Esophagus (tissue), 2 donors: Measurements from ENCODE around the gene DNAJC5. TPM values are rescaled to one million over a fixed set of nuclear protein-coding genes. Genes with fewer than 3 reads are reported as not detected.

Source experiments
- H3K27ac ChIP-seq, 2 donors: one replicate each; pipeline ENCODE4 v1.5.1; 2013; ENCODE audit warnings: low read depth in 2 of 2, mild to moderate bottlenecking in 2 of 2, inconsistent platforms in 1 of 2, low read length in 1 of 2, moderate library complexity in 1 of 2
- H3K27me3 ChIP-seq, 2 donors: one replicate each; pipeline ENCODE4 v1.6.1; 2013; ENCODE audit warnings: low read length in 2 of 2, control low read depth in 1 of 2, mild to moderate bottlenecking in 1 of 2; ENCODE audit not compliant: insufficient read depth in 2 of 2, control insufficient read depth in 1 of 2
- H3K36me3 ChIP-seq, 2 donors: one replicate each; pipeline ENCODE4 v1.6.1; 2013; ENCODE audit warnings: low read length in 1 of 2; ENCODE audit not compliant: control insufficient read depth in 2 of 2, insufficient read depth in 2 of 2
- H3K4me1 ChIP-seq, 2 donors: one replicate each; pipeline ENCODE4 v1.6.1; 2013; ENCODE audit warnings: low read length in 1 of 2; ENCODE audit not compliant: control insufficient read depth in 2 of 2, insufficient read depth in 2 of 2
- H3K4me3 ChIP-seq, 2 donors: one replicate each; pipeline ENCODE4 v1.5.1; 2013; ENCODE audit warnings: low read length in 2 of 2, mild to moderate bottlenecking in 2 of 2, low read depth in 1 of 2, moderate library complexity in 1 of 2
- H3K9me3 ChIP-seq, 2 donors: one replicate each; pipeline ENCODE4 v1.6.1; 2013; ENCODE audit warnings: mild to moderate bottlenecking in 2 of 2, low read depth in 1 of 2, low read length in 1 of 2, moderate library complexity in 1 of 2; ENCODE audit not compliant: control insufficient read depth in 2 of 2, insufficient read depth in 1 of 2
- WGBS, 2 donors: extraction: QIAGEN DNeasy Blood & Tissue Kit; methylation state at CpG; one replicate each; pipeline ENCODE4 v1.1.7; 2013; 5-methylcytosine and 5-hydroxymethylcytosine counted together
- polyA plus RNA-seq, 2 donors: library from polyadenylated mRNA; stranded (reverse); fragments of 200-250 nt; gene quantifications; one replicate each; pipeline ENCODE4 v1.2.3, GENCODE V29; 2013
- donor health status: healthy with polysubstance abuse.
- donor health status: Bipolar disorder and iron deficiency.

The DNAJC5 gene
- polyA plus RNA-seq, 2 donors = 42.9 to 59.4 TPM

DNA sequence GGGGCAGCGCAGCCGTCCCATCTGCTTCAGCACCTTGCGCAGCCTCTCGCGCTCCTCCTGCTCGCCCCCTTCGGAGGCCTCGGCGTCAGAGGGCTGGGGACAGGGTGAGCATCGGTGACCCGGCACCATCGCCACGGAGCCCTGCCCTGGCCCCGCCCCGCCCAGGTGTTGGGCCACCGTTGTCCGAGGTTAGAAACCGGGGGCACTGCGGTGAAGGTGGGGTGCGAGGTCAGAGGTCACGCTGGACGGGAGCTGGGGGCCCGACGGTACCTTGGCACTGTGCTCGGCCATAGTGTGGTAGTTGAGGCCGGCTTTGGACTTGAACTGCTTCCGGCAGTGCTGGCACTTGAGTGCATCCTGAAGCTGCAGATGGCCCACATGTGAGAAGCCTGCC, 68.4 kb downstream of the DNAJC5 start:
- Histone ChIP-seq H3K4me1 (peaks cover under 1 to 2% of the 10 kb centered on the region in 2 donors), H3K4me3 (no peak overlapping the region), H3K9me3 (peaks cover 0 to 3% of the 10 kb centered on the region in 2 donors), H3K36me3 (peaks cover 6 to 63% of the 10 kb centered on the region in 2 donors), H3K27me3 (no peaks in the 10 kb centered on the region), H3K27ac (no peak overlapping the region)
- whole genome bisulfite sequencing, 2 donors = 91 to 92% methylated on average over 27 of the region's 27 CpGs

DNA sequence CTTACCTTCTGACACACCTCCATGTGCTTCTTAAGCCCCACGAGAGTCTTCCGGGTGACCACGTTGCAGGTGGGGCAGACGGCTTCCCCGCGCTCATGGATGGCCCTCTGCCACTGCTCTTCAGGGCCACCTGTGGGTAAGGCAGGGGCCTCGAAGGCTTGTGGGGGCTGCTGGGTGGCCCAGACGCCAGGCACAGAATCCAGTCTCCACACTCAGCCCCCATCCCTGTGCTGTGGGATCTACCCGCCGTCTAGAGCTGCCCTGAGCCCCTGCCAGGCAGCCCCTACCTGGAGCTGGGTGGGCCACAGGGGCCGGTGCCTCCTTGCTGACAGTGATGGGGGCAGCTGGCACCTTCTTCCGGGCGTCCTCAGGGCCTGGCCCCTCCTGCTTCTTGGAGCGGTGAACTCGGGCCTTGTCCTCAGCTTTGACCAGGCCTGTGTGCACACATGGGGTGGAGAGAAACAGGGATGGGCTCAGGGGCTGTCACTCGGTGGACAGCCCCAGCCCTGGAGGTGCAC, 68.9 kb downstream of the DNAJC5 start:
- Histone ChIP-seq H3K9me3 (peaks cover 0 to 3% of the 10 kb centered on the region in 2 donors), H3K27me3 (no peaks in the 10 kb centered on the region), H3K4me1 (peaks cover 2 to 6% of the 10 kb centered on the region in 2 donors), H3K4me3 (no peak overlapping the region), H3K36me3 (peaks cover 6 to 62% of the 10 kb centered on the region in 2 donors), H3K27ac (no peak overlapping the region)
- 89 to 93% methylated on average over 16 of the region's 16 CpGs for WGBS, 2 donors

DNA sequence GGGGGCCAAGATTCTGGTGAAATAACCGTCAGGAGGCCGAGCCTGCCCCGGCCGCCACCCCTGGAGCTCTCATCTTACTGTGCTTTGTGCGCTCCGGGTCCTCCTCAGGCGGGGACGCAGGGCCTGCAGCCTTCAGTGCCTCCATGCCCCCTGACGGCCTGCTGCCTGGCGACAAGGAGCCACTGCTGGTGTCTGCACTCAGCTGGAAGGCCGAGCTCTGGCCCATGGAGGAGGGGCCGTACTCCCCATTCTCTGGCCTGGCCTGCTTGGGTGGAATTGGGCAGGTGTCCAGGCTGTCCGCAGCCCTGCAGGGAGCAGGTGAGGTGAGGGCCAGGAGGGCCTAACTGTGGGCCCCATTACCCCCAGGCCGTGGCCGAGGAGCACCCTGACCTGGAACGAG, 69.5 kb downstream of the DNAJC5 start:
- H3K4me1 ChIP-seq = peaks cover 2 to 9% of the 10 kb centered on the region in 2 donors
- no peaks in the 10 kb centered on the region for H3K27me3 ChIP-seq
- H3K4me3 ChIP-seq = no peak overlapping the region
- peaks cover 6 to 56% of the 10 kb centered on the region in 2 donors for H3K36me3 ChIP-seq
- 95 to 96% methylated on average over 16 of the region's 16 CpGs for WGBS, 2 donors
- no peak overlapping the region for H3K27ac ChIP-seq
- peaks cover 0 to 3% of the 10 kb centered on the region in 2 donors for H3K9me3 ChIP-seq

DNA sequence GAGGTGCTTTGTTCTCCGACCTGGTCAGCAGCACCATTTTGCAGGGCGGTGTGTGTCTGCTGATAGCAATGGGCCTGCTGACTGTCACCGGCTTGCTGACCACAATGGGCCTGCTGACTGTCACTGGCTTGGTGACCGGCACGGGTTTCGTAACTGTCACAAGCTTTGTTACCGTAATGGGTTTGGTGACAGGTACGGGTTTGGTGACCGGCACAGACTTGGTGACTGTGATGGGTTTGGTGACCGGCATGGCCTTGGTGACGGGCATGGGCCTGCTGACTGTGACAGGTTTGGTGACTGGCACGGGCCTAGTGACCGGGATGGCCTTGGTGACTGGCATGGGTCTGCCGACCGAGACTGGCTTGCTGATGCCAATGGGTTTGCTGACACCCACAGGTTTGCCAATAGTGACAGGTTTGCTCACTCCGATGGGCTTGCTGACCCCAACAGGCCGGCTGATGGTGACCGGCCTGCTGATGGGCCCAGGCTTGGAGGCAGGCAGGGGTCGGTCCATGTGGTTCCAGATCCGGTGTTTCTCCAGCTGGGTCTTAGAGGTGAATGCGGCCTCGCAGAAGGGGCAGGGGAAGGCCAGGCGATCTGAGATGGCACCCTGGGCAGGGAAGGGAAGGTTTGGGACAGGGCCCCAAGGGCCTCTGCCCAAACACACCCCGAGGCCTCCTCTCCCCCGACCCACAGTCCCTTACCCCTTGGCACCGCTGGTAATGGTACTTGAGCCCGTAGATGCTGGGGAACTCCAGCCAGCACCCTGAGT, 71.4 kb downstream of the DNAJC5 start:
- WGBS, 2 donors = 95 to 97% methylated on average over 27 of the region's 27 CpGs
- Histone ChIP-seq H3K36me3 (peaks cover 6 to 49% of the 10 kb centered on the region in 2 donors), H3K27me3 (no peaks in the 10 kb centered on the region), H3K9me3 (peaks cover 0 to 3% of the 10 kb centered on the region in 2 donors), H3K4me1 (peaks cover 2 to 15% of the 10 kb centered on the region in 2 donors), H3K27ac (no peak overlapping the region), H3K4me3 (no peak overlapping the region)

DNA sequence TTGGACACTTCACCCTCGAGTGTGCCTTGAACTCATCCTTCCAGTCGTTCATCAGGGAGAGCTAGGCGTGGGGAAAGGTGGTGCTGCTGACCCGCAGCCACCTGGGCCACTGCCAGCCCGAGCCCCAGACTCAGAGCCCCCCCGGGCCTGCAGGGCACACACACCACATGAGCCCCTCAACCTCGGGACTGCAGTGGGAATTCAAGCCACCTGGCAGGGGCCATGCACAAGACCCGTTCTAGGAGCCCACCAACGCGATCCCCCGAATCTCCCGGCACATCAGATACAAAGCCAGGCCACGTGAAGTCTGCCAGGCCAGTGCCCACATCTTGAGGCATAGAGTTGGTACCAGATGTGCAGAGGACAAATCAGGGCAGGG, 72.0 kb downstream of the DNAJC5 start:
- peaks cover 6 to 44% of the 10 kb centered on the region in 2 donors for H3K36me3 ChIP-seq
- peaks cover 0 to 3% of the 10 kb centered on the region in 2 donors for H3K9me3 ChIP-seq
- no peak overlapping the region for H3K4me3 ChIP-seq
- no peak overlapping the region for H3K27ac ChIP-seq
- H3K27me3 ChIP-seq = no peaks in the 10 kb centered on the region
- 91 to 92% methylated on average over 13 of the region's 13 CpGs for WGBS, 2 donors
- H3K4me1 ChIP-seq = peaks cover 2 to 15% of the 10 kb centered on the region in 2 donors

DNA sequence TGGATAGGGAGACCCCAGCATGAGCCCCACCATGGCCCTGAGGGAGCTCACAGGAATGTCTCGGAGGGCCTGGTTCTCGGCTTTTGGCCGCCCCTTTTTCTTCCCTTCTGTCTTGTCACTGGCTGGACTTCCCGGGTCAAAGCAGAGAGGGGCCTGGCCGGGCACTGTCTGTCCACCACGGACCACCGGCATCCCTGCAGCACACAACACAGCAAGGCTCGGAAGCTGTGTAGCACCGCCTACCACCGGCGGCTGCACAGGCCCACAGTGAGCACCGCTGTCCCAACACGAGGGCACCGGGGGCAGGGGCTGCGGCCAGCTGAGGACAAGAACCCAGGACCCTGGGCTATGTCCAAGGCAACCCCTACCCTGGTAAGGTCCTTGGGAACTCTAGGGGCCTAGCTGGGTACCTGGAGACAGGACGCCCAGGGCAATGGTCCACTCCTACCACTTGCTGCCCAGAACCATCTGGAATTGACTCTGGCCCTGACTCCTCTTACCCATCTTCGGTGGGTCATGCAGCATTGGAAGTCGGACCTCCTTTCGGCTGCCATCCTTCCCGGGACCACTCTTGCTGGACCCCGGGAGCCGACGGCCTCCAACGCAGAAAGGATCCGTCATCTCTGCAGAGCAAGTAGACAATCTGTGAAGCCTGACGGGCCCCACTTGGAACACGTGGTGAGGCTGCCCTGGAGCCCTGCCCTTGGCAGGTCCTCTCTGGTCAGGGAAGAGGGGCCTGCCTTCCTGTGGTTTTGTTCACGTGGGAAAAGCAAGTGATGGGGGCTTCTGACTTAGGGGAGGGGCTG, 72.6 kb downstream of the DNAJC5 start:
- Histone ChIP-seq H3K4me1 (peaks cover 2 to 15% of the 10 kb centered on the region in 2 donors), H3K4me3 (no peak overlapping the region), H3K36me3 (peaks cover 6 to 38% of the 10 kb centered on the region in 2 donors), H3K27me3 (no peaks in the 10 kb centered on the region), H3K27ac (no peak overlapping the region), H3K9me3 (peaks cover 0 to 3% of the 10 kb centered on the region in 2 donors)
- 90 to 91% methylated on average over 28 of the region's 28 CpGs for WGBS, 2 donors

DNA sequence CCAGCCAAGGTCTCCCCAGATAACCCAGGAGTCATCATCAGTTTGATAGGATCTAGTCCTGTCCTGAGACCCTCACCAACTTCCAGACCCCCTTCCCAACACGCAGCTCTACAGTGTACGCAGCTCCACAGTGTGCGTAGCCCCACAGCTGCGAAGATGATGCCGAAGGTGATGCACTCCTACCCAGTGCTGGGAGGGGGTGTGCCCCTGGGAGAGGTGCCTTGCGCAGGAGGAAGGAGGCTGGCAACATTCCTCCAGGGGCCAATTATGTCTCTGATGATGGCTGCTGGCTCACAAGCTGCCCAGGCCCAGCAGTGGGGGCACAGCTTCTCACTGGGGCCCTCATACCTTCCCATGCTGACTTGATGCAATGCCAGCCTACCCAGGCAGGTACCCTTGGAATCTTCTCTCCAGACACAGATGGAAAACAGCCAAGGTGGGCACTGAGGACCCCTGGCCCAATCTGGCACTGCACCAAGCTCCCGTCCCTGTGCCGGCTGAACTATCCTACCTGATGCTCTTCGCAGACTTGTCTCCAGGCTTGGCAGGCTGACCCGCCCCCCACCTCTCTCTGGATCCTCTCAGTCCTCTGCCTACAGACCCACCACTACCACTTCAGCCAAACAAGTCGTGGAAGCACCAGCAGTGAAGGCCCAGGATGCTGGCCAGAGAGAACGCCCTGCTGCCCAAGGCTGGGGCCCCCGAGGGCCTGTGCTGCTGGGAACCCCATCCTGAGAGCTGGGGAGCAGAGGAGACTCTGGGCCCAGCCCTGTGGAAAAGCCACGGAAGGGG, 73.4 kb downstream of the DNAJC5 start:
- Histone ChIP-seq H3K4me1 (peaks cover 2 to 15% of the 10 kb centered on the region in 2 donors), H3K27me3 (no peaks in the 10 kb centered on the region), H3K27ac (peak overlapping the region in 1 of 2 donors; percentile 34), H3K9me3 (peaks cover 0 to 3% of the 10 kb centered on the region in 2 donors), H3K4me3 (peak overlapping the region; percentile 68 to 88), H3K36me3 (peaks cover 6 to 30% of the 10 kb centered on the region in 2 donors)
- 73 to 74% methylated on average over 14 of the region's 14 CpGs for WGBS, 2 donors

DNA sequence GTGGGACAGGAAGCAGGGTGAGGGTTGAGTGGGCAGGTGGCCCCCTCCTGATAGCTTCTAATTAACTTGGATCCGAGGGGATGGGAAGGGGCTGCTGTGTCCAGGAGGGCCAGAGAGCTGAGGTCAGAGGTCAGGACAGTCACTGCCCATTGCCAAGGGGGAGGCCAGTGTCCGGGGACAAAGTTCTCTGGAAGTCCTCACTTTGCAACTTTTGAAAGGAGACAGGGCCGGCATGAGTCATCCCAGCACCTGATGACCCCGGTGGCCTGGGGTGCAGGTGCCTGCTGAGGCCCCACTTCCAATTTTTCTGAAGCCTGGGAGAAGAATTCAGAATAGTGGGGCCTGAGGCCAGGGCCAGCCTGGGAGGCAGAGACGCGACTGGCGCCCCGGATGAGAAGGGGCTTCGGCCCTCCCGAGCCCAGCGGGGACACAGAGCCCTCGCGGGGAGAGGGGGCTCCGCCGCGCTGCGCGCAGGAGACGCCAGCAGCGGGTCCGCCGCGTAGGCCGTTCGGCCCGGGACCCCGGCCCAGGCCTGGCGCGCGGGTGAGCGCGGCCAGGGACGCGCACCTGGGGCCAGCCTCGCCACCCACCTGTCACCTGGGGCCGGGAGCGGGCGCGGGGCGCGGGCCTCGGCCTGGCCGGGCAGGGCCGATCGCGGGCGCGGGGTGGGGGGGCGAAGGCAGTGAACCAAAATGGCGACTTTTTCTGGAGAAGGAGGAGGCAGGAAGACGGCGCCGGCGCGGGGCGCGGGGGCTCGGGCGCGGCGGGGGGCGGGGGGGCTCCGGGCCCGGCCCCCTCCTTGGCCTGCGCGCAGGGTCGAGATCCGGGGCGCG, 74.2 kb downstream of the DNAJC5 start:
- peak overlapping the region; percentile 28 to 63 for H3K27ac ChIP-seq
- peak overlapping the region; percentile 68 to 88 for H3K4me3 ChIP-seq
- peaks cover 2 to 18% of the 10 kb centered on the region in 2 donors for H3K4me1 ChIP-seq
- H3K27me3 ChIP-seq = no peaks in the 10 kb centered on the region
- H3K36me3 ChIP-seq = peaks cover 6 to 22% of the 10 kb centered on the region in 2 donors
- H3K9me3 ChIP-seq = peaks cover 0 to 3% of the 10 kb centered on the region in 2 donors
- 1 to 2% methylated on average over 44 to 70 of the region's 70 CpGs for WGBS, 2 donors
